GM10248 (cell line): ENCODE data around the gene MFNG.
"Not testable (repeated sequence)": the region's sequence is repeated elsewhere in the genome, so short reads cannot be mapped to it uniquely, and the experiment has no call there.

Experiments used
- CTCF ChIA-PET: fragments of 300-600 bp; sonication (Branson Sonifier 250); formaldehyde crosslinking; extraction: SDS; loops from one replicate; lab custom pipeline; 2021; ENCODE audit warnings: antibody characterized with exemption; lab: Yijun Ruan, JAX
- POLR2A ChIA-PET: fragments of 350-650 bp; sonication (Branson Sonifier 250); formaldehyde crosslinking; extraction: SDS; loops from one replicate; lab custom pipeline; 2020; ENCODE audit warnings: antibody characterized with exemption; lab: Yijun Ruan, JAX
- DNase-seq: peaks from one replicate; pipeline ENCODE4 v3.0.0; 2012; ENCODE audit errors: extremely low spot score
- TF ChIP-seq, protein P1 (sequence below): IDR thresholded peaks from 2 replicates; pipeline ENCODE4 v1.5.1; 2012; ENCODE audit warnings: mild to moderate bottlenecking, low read depth; ENCODE audit errors: extremely low read depth, missing control alignments, control extremely low read depth

MFNG gene

DNA sequence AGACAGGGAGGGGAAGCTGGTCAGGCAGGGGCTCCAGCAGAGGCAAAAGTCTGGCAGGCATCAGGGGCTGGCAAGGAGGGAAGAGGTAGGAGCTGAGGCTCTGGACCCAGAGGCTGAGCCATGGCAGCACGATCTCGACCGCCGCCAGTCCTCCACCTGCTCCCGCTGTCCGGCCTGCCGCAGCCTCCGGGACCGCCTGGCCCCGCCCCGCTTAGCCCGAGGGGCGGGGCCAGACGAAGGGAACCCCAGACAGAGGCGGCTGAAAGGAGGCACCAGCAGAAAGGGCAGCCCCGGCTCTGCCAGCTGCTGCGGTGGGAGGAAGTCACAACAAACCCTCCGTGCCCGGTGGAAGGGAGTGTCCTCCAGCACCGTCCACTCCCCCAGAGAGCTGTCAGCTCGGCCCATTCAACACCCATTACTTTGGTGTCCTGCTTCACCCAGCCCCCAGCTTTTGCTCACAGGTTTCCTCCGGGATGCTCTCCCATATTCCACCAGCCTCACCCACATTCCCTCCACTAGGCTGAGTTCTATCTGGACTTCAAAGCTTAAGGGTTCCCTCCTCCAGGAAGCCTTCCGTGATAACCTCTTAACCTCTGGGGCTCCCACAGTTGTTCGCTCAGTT is at the start of gene MFNG:
Gene MFNG, minus strand, starts transcription at position 161 of the 622 bp plus-strand sequence. CDS start 207 bp downstream, outside the sequence.
- POLR2A ChIA-PET, result interaction anchor here (0.8 kb wide), 1 partner anchor 123 kb away, joined by 3 read pairs; the partner anchor contains the start of gene GGA1

GRCh38 chr22:37535159-37535558 is 49.0 kb upstream of the MFNG start:
- POLR2A ChIA-PET, result no interaction called here
- TF ChIP-seq, protein P1, sequence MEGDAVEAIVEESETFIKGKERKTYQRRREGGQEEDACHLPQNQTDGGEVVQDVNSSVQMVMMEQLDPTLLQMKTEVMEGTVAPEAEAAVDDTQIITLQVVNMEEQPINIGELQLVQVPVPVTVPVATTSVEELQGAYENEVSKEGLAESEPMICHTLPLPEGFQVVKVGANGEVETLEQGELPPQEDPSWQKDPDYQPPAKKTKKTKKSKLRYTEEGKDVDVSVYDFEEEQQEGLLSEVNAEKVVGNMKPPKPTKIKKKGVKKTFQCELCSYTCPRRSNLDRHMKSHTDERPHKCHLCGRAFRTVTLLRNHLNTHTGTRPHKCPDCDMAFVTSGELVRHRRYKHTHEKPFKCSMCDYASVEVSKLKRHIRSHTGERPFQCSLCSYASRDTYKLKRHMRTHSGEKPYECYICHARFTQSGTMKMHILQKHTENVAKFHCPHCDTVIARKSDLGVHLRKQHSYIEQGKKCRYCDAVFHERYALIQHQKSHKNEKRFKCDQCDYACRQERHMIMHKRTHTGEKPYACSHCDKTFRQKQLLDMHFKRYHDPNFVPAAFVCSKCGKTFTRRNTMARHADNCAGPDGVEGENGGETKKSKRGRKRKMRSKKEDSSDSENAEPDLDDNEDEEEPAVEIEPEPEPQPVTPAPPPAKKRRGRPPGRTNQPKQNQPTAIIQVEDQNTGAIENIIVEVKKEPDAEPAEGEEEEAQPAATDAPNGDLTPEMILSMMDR, result no peak
- CTCF ChIA-PET, result no interaction called here
- no peak for DNase-seq

More for the DNA sequence above, at the start of gene MFNG:
- TF ChIP-seq, protein P1, result no peak
- peak; percentile 94 for DNase-seq
- CTCF ChIA-PET, result interaction anchor here (0.9 to 4.1 kb wide), 15 partner anchors 9 to 226 kb away, joined by 3 to 21 read pairs (median 3); no protein-coding TSS in a partner anchor

- CTCF ChIA-PET, result interaction anchor here (2.1 kb wide), 1 partner anchor 58 kb away, joined by 5 read pairs; no protein-coding TSS in a partner anchor
- no peak for DNase-seq
Observed at GRCh38 chr22:37534445-37534844, 48.3 kb upstream of the MFNG start.

GRCh38 chr22:37533995-37534394 is 47.8 kb upstream of the MFNG start:
- CTCF ChIA-PET, result interaction anchor here (1.5 to 2.1 kb wide), 2 partner anchors 33 to 59 kb away, joined by 5 to 11 read pairs; no protein-coding TSS in a partner anchor
- DNase-seq, result no peak
- POLR2A ChIA-PET, result interaction anchor here (0.6 kb wide), 1 partner anchor 424 kb away, joined by 6 read pairs; no protein-coding TSS in a partner anchor
- TF ChIP-seq, protein P1, result no peak

More at GRCh38 chr22:37534445-37534844, 48.3 kb upstream of the MFNG start:
- TF ChIP-seq, protein P1, result no peak
- POLR2A ChIA-PET, result interaction anchor here (0.6 kb wide), 1 partner anchor 423 kb away, joined by 6 read pairs; no protein-coding TSS in a partner anchor

DNA sequence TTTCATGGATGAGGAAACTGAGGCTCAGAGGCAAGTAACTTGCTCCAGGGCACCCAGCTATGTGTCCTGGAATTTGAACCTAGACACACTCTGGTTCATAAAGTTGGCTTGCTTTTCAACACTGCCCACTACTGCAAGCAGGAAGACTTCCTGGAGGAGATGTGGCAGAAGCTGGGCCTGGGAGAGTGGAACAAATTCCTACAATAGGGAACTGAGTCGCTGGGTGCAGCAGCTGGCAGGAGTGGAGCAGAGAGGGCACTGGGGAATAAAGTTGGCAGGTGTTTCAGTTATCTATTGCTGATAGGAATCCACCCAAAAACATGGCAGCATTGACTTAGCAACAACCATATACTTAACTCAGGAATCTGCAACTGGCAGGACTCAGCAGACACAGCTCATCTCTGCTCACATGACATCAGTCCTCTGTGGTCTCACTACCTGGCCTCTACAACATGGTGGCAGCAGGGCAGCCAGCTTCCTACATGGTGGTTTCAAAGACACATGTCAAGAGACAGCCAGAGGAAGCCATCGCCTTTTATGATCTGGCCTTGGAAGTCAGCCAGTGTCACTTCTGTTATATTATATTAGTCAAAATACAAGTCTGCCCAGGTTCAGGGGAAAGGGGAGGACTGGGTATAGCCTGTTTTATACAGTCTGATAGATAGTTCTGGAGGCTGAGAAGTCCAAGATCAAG is 43.6 kb upstream of the MFNG start:
- ChIA-PET POLR2A (no interaction called here), CTCF (interaction anchor here (2.2 to 4.5 kb wide), 2 partner anchors 9 to 37 kb away, joined by 7 to 22 read pairs; no protein-coding TSS in a partner anchor)
- TF ChIP-seq, protein P1, result no peak
- no peak for DNase-seq

GRCh38 chr22:37527952-37528351 is 41.8 kb upstream of the MFNG start:
- POLR2A ChIA-PET, DNase-seq: not testable (repeated sequence)
- CTCF ChIA-PET, result interaction anchor here (1.1 to 4.5 kb wide), 5 partner anchors 11 to 39 kb away, joined by 3 to 22 read pairs (median 6); no protein-coding TSS in a partner anchor

GRCh38 chr22:37527081-37527752 is 41.0 kb upstream of the MFNG start:
- POLR2A ChIA-PET, DNase-seq: not testable (repeated sequence)
- CTCF ChIA-PET, result interaction anchor here (1.1 to 4.5 kb wide), 5 partner anchors 11 to 40 kb away, joined by 3 to 22 read pairs (median 6); no protein-coding TSS in a partner anchor
